HEK293T (cell line): ENCODE data around the gene ALDH7A1.

ENCODE experiments used
- ARNT ChIP-seq: fragments of 450-650 bp; IDR thresholded peaks from 2 replicates; pipeline ENCODE4 v1.6.1; 2017; ENCODE audit warnings: mild to moderate bottlenecking
- BHLHE40 ChIP-seq: fragments of 450-650 bp; IDR thresholded peaks from 2 replicates; pipeline ENCODE4 v1.6.1; 2016; ENCODE audit warnings: mild to moderate bottlenecking, moderate library complexity, borderline replicate concordance
- ELF4 ChIP-seq: fragments of 450-650 bp; IDR thresholded peaks from 2 replicates; pipeline ENCODE4 v1.6.1; 2017; ENCODE audit warnings: antibody characterized with exemption
- FOXA1 ChIP-seq: fragments of 450-650 bp; IDR thresholded peaks from 2 replicates; pipeline ENCODE4 v1.6.1; 2016; ENCODE audit warnings: mild to moderate bottlenecking
- FOXK2 ChIP-seq: fragments of 450-650 bp; IDR thresholded peaks from 2 replicates; pipeline ENCODE4 v1.6.1; 2016; ENCODE audit warnings: mild to moderate bottlenecking
- FOXM1 ChIP-seq: fragments of 450-650 bp; IDR thresholded peaks from 2 replicates; pipeline ENCODE4 v1.6.1; 2017; ENCODE audit warnings: mild to moderate bottlenecking, borderline replicate concordance
- HDGF ChIP-seq: fragments of 450-650 bp; IDR thresholded peaks from 2 replicates; pipeline ENCODE4 v1.6.1; 2017; ENCODE audit warnings: antibody characterized with exemption, borderline replicate concordance
- L3MBTL2 ChIP-seq: fragments of 450-650 bp; conservative IDR thresholded peaks from 2 replicates; pipeline ENCODE4 v1.6.1; 2016; ENCODE audit warnings: mild to moderate bottlenecking
- SP1 ChIP-seq: fragments of 450-650 bp; IDR thresholded peaks from 2 replicates; pipeline ENCODE4 v1.6.1; 2017
- SUZ12 ChIP-seq: fragments of 450-650 bp; IDR thresholded peaks from 2 replicates; pipeline ENCODE4 v1.6.1; 2016; ENCODE audit warnings: mild to moderate bottlenecking
- TARDBP ChIP-seq: fragments of 450-650 bp; IDR thresholded peaks from 2 replicates; pipeline ENCODE4 v1.6.1; 2016
- TF ChIP-seq, protein P1 (sequence below): fragments of 450-650 bp; IDR thresholded peaks from 2 replicates; pipeline ENCODE4 v1.6.1; 2016

DNA sequence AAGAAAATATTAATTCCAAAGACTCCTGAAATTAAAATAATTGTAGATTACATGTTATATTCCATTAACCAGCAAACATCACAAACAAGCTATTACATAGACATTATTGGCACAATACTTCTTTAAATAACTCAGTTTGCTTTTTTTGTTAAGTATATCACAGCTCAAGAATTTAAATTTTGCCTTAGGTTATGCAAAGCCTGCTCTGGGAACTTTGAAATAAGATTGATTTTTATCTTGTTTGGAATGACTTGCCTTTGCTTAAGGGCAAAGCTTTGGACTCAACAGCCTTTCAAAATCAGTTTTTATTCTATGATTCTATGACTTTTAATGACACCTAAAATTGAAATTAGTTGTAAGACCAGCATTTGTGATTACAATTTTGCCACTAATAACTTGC is 78.2 kb downstream of the ALDH7A1 start:
- TF ChIP-seq ELF4, result no peak
- TF ChIP-seq TARDBP, result no peak
- TF ChIP-seq SP1, result no peak
- TF ChIP-seq FOXA1, result no peak
- no peak for TF ChIP-seq FOXK2
- TF ChIP-seq ARNT, result no peak
- no peak for TF ChIP-seq SUZ12
- TF ChIP-seq, protein P1, sequence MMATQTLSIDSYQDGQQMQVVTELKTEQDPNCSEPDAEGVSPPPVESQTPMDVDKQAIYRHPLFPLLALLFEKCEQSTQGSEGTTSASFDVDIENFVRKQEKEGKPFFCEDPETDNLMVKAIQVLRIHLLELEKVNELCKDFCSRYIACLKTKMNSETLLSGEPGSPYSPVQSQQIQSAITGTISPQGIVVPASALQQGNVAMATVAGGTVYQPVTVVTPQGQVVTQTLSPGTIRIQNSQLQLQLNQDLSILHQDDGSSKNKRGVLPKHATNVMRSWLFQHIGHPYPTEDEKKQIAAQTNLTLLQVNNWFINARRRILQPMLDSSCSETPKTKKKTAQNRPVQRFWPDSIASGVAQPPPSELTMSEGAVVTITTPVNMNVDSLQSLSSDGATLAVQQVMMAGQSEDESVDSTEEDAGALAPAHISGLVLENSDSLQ, result no peak
- TF ChIP-seq FOXM1, result no peak
- no peak for TF ChIP-seq L3MBTL2
- TF ChIP-seq BHLHE40, result no peak
- TF ChIP-seq HDGF, result no peak
